Measurements from ENCODE around the gene UTS2B.

Gene UTS2B

DNA sequence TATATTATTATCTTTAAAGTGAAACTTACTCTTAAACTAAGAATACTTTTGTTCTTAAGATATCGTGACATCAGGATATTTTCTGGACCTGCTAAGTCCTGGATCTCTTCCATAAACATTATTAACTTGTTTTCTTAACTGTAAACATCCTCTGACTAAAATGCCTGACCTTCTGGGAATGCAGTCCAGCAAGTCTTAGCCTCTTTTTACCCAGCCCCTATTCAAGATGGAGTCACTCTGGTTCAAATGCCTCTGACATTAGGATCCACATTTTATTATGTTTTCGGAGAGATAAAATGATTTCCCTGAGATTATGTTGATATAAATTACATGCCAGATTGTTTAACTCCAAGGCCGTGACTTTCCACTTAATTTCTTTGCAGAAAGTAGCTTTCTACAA lies 93.7 kb downstream of the UTS2B start:
- DNase-seq, result no peak

DNA sequence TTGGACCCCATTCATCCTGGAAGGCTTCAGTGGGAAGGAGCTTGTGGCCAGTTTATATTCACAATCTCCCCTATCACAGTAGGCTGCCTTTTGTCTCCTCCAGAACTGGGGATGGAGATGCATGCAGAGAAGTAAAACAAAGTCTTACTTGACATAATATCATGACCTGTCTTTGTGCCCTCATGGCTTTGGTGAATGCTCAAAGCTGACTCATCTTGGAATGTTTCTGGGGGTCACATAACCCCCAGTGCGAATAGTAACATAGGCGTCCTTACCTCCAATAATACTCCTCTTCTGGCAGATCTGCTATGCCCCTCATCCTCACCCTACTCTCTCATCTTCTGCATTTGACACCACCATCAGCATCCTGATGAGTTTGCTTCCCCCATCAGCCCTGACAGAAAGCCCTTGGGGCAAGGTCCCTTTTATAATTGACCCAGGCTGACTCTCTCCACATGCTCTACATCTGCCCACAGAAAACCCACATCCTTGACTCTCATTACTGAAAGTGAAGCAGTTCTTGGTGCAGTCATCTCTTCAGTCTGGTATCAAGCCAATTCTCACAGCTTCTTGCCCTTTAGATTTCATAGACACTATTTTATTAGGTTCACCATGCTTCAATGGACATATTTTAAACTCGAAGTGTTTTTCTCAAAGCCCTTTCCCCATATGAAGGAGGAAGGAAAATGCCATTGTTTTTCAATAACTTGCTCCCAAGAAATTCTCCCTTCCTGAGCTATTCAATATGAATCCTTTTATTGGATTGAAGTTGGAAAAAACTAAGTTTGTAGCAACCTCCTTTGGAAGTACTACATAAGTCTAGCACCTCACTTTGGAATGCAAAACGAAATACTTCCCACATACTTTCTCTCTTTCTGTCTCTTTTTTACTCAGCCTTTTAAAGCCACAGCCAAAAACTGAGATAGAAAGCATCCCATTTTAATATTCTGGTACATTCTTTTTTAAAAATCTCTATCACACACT lies 94.7 kb downstream of the UTS2B start:
- DNase-seq, result no peak

DNA sequence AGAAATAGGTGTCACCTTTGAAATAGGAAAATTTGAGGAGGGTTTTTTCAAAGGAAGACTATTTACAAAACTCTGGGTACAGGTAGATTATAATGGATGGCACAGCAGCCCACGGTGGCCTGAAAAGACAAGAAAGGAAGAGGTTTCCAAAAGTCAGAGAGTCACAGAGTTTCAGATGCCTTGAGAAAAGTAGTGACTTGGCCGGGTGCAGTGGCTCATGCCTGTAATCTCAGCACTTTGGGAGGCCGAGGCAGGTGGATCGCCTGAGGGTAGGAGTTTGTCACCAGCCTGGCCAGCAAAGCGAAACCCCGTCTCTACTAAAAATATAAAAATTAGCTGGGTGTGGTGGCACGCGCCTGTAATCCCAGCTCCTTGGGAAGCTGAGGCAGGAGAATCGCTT lies 96.1 kb downstream of the UTS2B start:
- DNase-seq, result no peak

DNA sequence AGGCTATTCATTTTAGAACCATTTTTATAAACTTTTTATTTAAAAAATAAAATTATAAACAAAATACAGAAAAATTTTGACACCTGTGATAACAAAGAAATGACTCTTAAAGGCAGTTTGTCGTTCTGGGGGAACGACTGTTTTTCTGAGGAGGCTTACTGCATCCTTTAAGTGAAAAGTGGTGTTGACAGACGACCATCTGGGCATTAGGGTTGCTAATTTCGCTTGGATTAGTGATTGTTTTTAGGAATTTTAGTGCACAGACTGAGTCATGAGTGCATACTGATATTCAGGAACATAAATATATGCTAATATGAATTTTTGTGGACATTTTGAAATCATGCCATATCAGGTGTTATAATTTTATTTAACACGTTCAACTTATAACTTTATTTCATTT lies 102.8 kb downstream of the UTS2B start:
- DNase-seq, result no peak

DNA sequence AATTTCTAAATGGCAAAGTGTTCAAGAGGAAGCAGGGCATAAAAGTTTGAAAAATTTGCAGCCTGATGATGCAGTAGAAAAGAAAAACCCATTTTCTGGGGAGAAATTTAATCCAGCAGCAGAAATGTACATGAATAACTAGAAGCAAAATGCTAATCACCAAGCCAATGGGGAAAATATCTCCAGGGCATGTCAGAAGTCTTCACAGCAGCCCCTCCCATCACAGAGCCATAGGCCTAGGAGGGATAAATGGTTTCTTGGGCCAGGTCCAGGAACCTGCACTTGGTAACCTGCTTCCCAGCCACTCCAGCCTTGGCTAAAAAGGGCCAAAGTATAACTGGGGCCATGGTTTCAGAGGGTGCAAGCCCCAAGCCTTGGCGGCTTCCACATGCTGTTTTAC lies 108.7 kb downstream of the UTS2B start:
- DNase-seq, result no peak

DNA sequence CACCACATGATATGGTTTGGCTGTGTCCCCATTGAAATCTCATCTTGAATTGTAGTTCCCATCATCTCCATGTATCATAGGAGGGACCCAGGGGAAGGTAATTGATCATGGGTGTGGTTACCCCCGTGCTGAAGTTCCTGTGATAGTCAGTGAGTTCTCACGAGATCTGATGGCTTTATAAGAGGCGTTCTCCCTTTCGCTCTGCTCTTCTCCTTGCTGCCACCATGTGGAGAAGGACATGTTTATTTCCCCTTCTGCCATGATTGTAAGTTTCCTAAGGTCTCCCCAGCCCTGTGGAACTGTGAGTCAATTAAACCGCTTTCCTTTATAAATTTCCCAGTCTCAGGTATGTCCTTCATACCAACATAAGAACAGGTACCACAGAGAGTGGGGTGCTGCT lies 109.4 kb downstream of the UTS2B start:
- no peak for DNase-seq

DNA sequence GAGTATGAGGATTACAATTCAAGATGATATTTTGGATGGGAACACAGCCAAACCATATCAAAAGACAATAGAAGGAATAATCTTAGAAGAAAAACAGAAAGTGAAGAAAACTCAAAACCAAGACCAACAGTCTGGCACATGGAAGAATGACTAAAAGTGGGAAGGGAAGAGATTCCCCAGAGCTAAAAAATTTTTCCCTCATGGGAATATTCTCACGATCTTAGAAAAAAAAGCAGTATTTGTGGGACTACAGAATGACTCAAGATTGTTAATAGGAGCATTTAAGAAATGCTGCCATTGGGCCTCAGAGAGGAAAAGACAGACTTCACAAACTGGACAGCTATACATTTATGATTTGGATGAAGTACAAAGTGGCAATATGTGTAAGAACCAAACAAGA lies 113.0 kb downstream of the UTS2B start:
- no peak for DNase-seq

All from GOT3 (cell line).